Frontal cortex (tissue), 4 donors: ENCODE measurements around the gene SOD1. TPM values are rescaled to one million over a fixed set of nuclear protein-coding genes. Genes with fewer than 3 reads are reported as not detected.

Source experiments
- DNase-seq, 2 donors: peaks; one replicate each; pipeline ENCODE4 v3.0.0; 2012; ENCODE audit warnings: low spot score in 2 of 2
- FAIRE-seq: peaks from 2 replicates; lab custom pipeline; 2012; peaks lifted over from hg19 to GRCh38; lab: Jason Lieb, UNC
- small RNA-seq: library from RNA; depleted of rRNA; stranded (forward); fragments of <200 nt; gene quantifications from one replicate; pipeline ENCODE3, GENCODE V24; 2014
- total RNA-seq: library from RNA; depleted of rRNA; stranded (reverse); fragments of >200 nt; gene quantifications from one replicate; pipeline ENCODE4 v1.2.3, GENCODE V29; 2014
- donor health status: control.
- donor health status: control.
- donor health status: control.

The SOD1 gene
- total RNA-seq, 1 donor from 2014 or later: 103 TPM

DNA sequence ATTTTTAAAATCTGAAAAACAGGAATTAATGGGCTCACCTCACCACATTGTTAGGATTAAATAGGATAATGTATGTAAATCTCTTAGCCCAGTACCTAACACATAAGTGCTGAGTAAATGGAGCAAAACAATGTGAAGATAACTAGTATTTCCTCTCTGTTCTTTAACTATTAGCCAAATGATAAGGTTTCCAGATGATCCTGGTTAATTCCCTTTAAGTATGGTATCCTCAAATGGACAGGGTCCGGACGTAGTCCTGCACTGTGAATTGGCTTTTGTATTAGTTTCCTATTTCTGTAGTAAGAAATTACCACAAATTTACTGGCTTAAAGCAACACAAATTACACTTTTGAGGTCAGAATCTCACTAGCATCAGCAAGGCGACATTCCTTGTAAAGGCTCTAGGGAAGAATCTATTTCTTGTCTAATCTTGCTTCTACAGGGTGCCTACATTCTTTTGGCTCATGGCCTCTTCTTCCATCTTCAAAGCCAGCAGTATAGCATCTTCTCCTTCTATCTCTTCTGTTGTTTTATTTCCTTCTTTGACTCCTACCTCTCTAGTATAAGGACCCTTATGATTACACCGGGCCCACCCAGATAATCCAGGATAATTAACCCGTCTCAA lies 55.4 kb downstream of the SOD1 start:
- no peak for FAIRE-seq
- DNase-seq: no peak

GRCh38 chr21:31716106-31716505 lies 56.6 kb downstream of the SOD1 start:
- DNase-seq (no peak), FAIRE-seq (peak; percentile 13)

Small RNA genes within 50 kb of the gene (small RNA-seq; reads per million reads assigned to genes)
- gene RF01241: not detected

Other genes with a start within 250 kb of the SOD1 start
- 5.7 TPM for gene SCAF4, start 72.4 kb downstream of the SOD1 start, total RNA-seq
- gene HUNK, start 213.3 kb downstream of the SOD1 start, total RNA-seq: 7.7 TPM